Mesendoderm (in vitro differentiated cells): Measurements from ENCODE around the gene NYAP2.
A peak's percentile ranks its signal among the peaks of the same experiment; 100 is the strongest.

Experiments used
- DNase-seq: peaks from one replicate; pipeline ENCODE4 v3.0.0; 2013
- H2AK5ac ChIP-seq: 2 replicates; pipeline ENCODE4 v1.6.1; 2013; ENCODE audit warnings: low read length, inconsistent platforms
- H2BK120ac ChIP-seq: 2 replicates; pipeline ENCODE4 v1.6.1; 2013; ENCODE audit warnings: low read depth, mild to moderate bottlenecking, low read length, moderate library complexity, mixed read lengths
- H2BK15ac ChIP-seq: replicated peaks from 2 replicates; pipeline ENCODE4 v1.6.1; 2013; ENCODE audit warnings: low read depth, mild to moderate bottlenecking, moderate library complexity
- H2BK5ac ChIP-seq: 2 replicates; pipeline ENCODE4 v1.6.1; 2013; ENCODE audit warnings: low read length, inconsistent platforms
- H3K18ac ChIP-seq: 2 replicates; pipeline ENCODE4 v1.6.1; 2013; ENCODE audit warnings: mild to moderate bottlenecking, low read length, mixed read lengths
- H3K23ac ChIP-seq: one replicate; pipeline ENCODE4 v1.6.1; 2013; ENCODE audit warnings: low read length
- H3K27ac ChIP-seq: 2 replicates; pipeline ENCODE4 v1.5.1; 2013; ENCODE audit warnings: low read depth, mild to moderate bottlenecking, inconsistent platforms, low read length, moderate library complexity
- H3K27me3 ChIP-seq: 2 replicates; pipeline ENCODE4 v1.6.1; 2013; ENCODE audit warnings: low read length, control low read depth, mild to moderate bottlenecking, inconsistent platforms; ENCODE audit not compliant: insufficient read depth, poor library complexity
- H3K36me3 ChIP-seq: 2 replicates; pipeline ENCODE4 v1.6.1; 2013; ENCODE audit warnings: low read length, inconsistent platforms; ENCODE audit not compliant: control insufficient read depth, insufficient read depth
- H3K4ac ChIP-seq: one replicate; pipeline ENCODE4 v1.6.1; 2013; ENCODE audit warnings: low read depth, mild to moderate bottlenecking, low read length, moderate library complexity
- H3K4me1 ChIP-seq: 2 replicates; pipeline ENCODE4 v1.6.1; 2013; ENCODE audit warnings: low read depth, low read length, inconsistent platforms; ENCODE audit not compliant: control insufficient read depth
- H3K4me2 ChIP-seq: 2 replicates; pipeline ENCODE4 v1.6.1; 2013; ENCODE audit warnings: low read length
- H3K4me3 ChIP-seq: 2 replicates; pipeline ENCODE4 v1.5.1; 2013; ENCODE audit warnings: mild to moderate bottlenecking, low read length
- H3K56ac ChIP-seq: one replicate; pipeline ENCODE4 v1.6.1; 2013; ENCODE audit warnings: low read length
- H3K79me1 ChIP-seq: 2 replicates; pipeline ENCODE4 v1.6.1; 2013; ENCODE audit warnings: low read length, inconsistent platforms
- H3K79me2 ChIP-seq: 2 replicates; pipeline ENCODE4 v1.6.1; 2013; ENCODE audit warnings: mild to moderate bottlenecking, low read length; ENCODE audit not compliant: control insufficient read depth, insufficient read depth
- H3K9ac ChIP-seq: 2 replicates; pipeline ENCODE4 v1.6.1; 2013; ENCODE audit warnings: low read length, inconsistent platforms
- H4K5ac ChIP-seq: one replicate; pipeline ENCODE4 v1.6.1; 2013; ENCODE audit warnings: low read length
- H4K8ac ChIP-seq: one replicate; pipeline ENCODE4 v1.6.1; 2013; ENCODE audit warnings: low read depth, mild to moderate bottlenecking, control low read depth, low read length, moderate library complexity
- WGBS: extraction: QIAGEN DNeasy Blood & Tissue Kit; methylation state at CpG from one replicate; pipeline ENCODE4 v1.1.7; 2013; ENCODE audit warnings: low lambda C conversion rate, missing lambda C conversion rate; ENCODE audit not compliant: insufficient coverage; ENCODE audit errors: extremely low coverage; 5-methylcytosine and 5-hydroxymethylcytosine counted together

The NYAP2 gene

DNA sequence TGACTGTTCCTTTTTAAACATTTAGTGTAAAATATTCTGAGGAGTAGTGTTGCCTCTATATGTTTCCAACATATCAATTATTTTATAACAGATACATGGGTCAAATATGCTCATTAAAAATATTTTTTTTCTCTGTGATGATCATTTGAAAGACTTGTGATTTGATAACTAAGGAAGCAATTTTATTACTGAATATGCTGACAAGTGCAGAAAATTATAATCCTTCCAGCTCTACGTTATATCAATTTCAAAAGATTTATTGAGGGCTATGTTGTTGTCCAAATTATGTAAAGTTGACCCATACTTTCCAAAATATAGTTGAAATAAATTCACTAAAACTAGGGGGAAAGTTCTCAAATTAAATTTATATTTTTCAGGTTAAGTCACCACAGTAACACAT, 290.6 kb downstream of the NYAP2 start:
- WGBS, result no CpG with 5 or more reads among the region's 1 CpG
- no peaks in the 10 kb centered on the region for H3K79me1 ChIP-seq
- no peak overlapping the region for H3K4me2 ChIP-seq
- H2BK5ac ChIP-seq, result no peak overlapping the region
- no peak for DNase-seq
- H3K4me1 ChIP-seq, result no peaks in the 10 kb centered on the region
- no peaks in the 10 kb centered on the region for H3K36me3 ChIP-seq
- H3K56ac ChIP-seq, result no peak overlapping the region
- H4K8ac ChIP-seq, result no peak overlapping the region
- no peak overlapping the region for H3K23ac ChIP-seq
- H4K5ac ChIP-seq, result no peak overlapping the region
- no peak overlapping the region for H2AK5ac ChIP-seq
- no peak overlapping the region for H3K9ac ChIP-seq
- H3K27ac ChIP-seq, result no peak overlapping the region
- no peak overlapping the region for H3K4me3 ChIP-seq
- no peak overlapping the region for H2BK15ac ChIP-seq
- H3K27me3 ChIP-seq, result no peaks in the 10 kb centered on the region
- no peak overlapping the region for H2BK120ac ChIP-seq
- H3K4ac ChIP-seq, result no peak overlapping the region
- no peaks in the 10 kb centered on the region for H3K79me2 ChIP-seq
- H3K18ac ChIP-seq, result no peak overlapping the region

DNA sequence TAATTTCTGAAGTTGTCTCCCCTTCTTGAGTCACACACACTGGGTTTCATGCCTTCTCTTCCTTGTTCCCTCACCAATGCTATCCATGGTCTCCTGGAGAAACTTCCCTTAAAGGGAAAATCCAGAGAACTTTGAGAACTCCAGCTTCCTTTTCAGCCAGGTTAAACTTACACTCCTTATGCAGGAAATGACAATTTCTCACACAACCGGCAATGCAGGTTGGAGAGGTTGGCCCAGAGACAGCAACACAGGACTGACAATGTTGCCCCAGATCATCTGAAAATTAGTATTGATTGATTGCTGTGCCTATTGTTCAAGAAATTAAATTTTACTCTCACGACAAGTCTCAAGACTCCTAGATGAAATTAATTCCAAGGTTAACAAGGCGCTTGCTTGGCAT, 292.2 kb downstream of the NYAP2 start:
- no peak overlapping the region for H3K23ac ChIP-seq
- no peak overlapping the region for H2BK5ac ChIP-seq
- no peak overlapping the region for H3K4ac ChIP-seq
- H3K18ac ChIP-seq, result no peak overlapping the region
- no peak overlapping the region for H2BK120ac ChIP-seq
- H4K5ac ChIP-seq, result no peak overlapping the region
- DNase-seq, result no peak
- H3K79me2 ChIP-seq, result no peaks in the 10 kb centered on the region
- H3K27ac ChIP-seq, result no peak overlapping the region
- H3K4me3 ChIP-seq, result no peak overlapping the region
- no peak overlapping the region for H2AK5ac ChIP-seq
- H4K8ac ChIP-seq, result no peak overlapping the region
- no peaks in the 10 kb centered on the region for H3K4me1 ChIP-seq
- H3K4me2 ChIP-seq, result no peak overlapping the region
- no peaks in the 10 kb centered on the region for H3K36me3 ChIP-seq
- H3K9ac ChIP-seq, result no peak overlapping the region
- no peak overlapping the region for H3K56ac ChIP-seq
- H3K79me1 ChIP-seq, result no peaks in the 10 kb centered on the region
- WGBS, result no CpG with 5 or more reads among the region's 3 CpGs
- H3K27me3 ChIP-seq, result no peaks in the 10 kb centered on the region
- no peak overlapping the region for H2BK15ac ChIP-seq

DNA sequence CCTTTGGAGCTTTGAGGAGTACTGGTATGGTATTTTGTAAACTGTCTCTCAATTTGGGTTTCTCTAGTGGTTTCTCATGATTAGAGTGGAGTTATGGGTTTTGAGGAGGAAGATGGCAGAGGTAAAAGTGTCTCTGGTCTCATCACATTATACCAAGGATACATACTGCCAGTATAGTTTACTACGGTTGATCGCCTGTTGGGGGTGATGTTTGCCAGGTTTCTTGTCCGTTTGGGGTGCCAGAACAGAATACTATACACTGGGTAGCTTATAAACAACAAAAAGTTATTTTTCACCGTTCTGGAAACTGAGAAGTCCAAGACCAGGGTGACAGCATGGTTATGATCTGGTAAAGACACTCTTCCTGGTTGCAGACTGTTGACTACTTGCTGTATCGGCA, 293.7 kb downstream of the NYAP2 start:
- Histone ChIP-seq H3K18ac (no peak overlapping the region), H4K5ac (no peak overlapping the region), H3K36me3 (no peaks in the 10 kb centered on the region), H3K4me1 (no peaks in the 10 kb centered on the region), H3K23ac (no peak overlapping the region), H2BK15ac (no peak overlapping the region), H3K4me2 (no peak overlapping the region), H2BK120ac (no peak overlapping the region), H3K79me2 (no peaks in the 10 kb centered on the region), H3K4me3 (no peak overlapping the region), H3K4ac (no peak overlapping the region), H3K79me1 (no peaks in the 10 kb centered on the region), H3K9ac (no peak overlapping the region), H2AK5ac (no peak overlapping the region), H3K27ac (no peak overlapping the region), H4K8ac (no peak overlapping the region), H3K27me3 (no peaks in the 10 kb centered on the region), H2BK5ac (no peak overlapping the region), H3K56ac (no peak overlapping the region)
- peak; percentile 7 for DNase-seq
- no CpG with 5 or more reads among the region's 5 CpGs for WGBS

DNA sequence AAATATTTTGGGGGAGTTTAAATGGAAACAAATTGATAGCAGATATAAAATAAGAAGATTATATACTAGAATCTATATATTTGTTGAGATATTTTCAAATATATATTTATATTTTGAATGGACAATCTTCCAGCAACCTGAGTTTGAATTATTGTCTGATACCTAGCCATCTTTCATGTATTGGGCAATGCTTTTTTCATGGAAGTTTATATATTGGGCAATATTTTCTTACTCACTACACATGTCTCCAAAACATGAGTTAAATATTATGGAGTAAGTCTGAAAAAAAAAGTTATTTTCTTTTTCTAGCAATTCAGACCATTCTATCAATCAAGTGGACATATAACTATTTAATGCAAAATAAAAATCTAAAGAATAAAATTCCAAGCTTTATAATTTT, 295.2 kb downstream of the NYAP2 start:
- Histone ChIP-seq H3K79me2 (no peaks in the 10 kb centered on the region), H3K56ac (no peak overlapping the region), H2AK5ac (no peak overlapping the region), H4K8ac (no peak overlapping the region), H2BK15ac (no peak overlapping the region), H3K4me1 (no peaks in the 10 kb centered on the region), H4K5ac (no peak overlapping the region), H3K36me3 (no peaks in the 10 kb centered on the region), H3K4ac (no peak overlapping the region), H3K27ac (no peak overlapping the region), H2BK5ac (no peak overlapping the region), H3K4me3 (no peak overlapping the region), H3K18ac (no peak overlapping the region), H3K4me2 (no peak overlapping the region), H3K27me3 (no peaks in the 10 kb centered on the region), H3K9ac (no peak overlapping the region), H2BK120ac (no peak overlapping the region), H3K79me1 (no peaks in the 10 kb centered on the region), H3K23ac (no peak overlapping the region)
- DNase-seq, result no peak

DNA sequence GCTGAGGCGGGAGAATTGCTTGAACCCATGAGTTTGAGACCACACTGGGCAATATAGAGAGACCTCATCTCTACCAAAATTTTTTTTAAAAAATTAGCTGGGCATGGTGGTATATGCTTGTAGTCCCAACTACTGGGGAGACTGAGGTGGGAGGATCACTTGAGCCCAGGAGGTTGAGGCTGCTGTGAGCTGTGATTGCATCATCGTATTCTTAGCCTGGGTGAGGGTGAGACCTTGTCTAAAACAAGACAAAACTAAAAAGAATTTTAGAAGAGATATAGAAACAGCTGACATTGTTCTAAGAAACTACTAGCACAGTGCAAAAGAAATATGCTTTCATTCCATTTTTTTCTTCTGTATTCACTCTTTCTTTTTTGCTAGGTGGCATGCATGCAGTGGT, 298.4 kb downstream of the NYAP2 start:
- no peaks in the 10 kb centered on the region for H3K4me1 ChIP-seq

More for the DNA sequence above, 298.4 kb downstream of the NYAP2 start:
- H3K4me2 ChIP-seq, result no peak overlapping the region
- H2BK15ac ChIP-seq, result no peak overlapping the region
- no peak overlapping the region for H4K8ac ChIP-seq
- H3K27ac ChIP-seq, result no peak overlapping the region
- no peak overlapping the region for H4K5ac ChIP-seq
- no peak overlapping the region for H2BK120ac ChIP-seq
- H3K27me3 ChIP-seq, result no peaks in the 10 kb centered on the region
- H3K36me3 ChIP-seq, result no peaks in the 10 kb centered on the region
- no peak for DNase-seq
- H3K18ac ChIP-seq, result no peak overlapping the region
- H2BK5ac ChIP-seq, result no peak overlapping the region
- H3K9ac ChIP-seq, result no peak overlapping the region
- H3K4me3 ChIP-seq, result no peak overlapping the region
- no CpG with 5 or more reads among the region's 2 CpGs for WGBS
- H3K79me1 ChIP-seq, result no peaks in the 10 kb centered on the region
- H3K4ac ChIP-seq, result no peak overlapping the region
- no peak overlapping the region for H2AK5ac ChIP-seq
- H3K23ac ChIP-seq, result no peak overlapping the region
- no peak overlapping the region for H3K56ac ChIP-seq
- no peaks in the 10 kb centered on the region for H3K79me2 ChIP-seq
